ENCODE measurements around the gene TOMM20. TPM values are rescaled to one million over a fixed set of nuclear protein-coding genes. Genes with fewer than 3 reads are reported as not detected.
A peak's percentile ranks its signal among the peaks of the same experiment; 100 is the strongest.
"Not testable (repeated sequence)": the region's sequence is repeated elsewhere in the genome, so short reads cannot be mapped to it uniquely, and the experiment has no call there.

TOMM20 gene
- total RNA-seq, 1 experiment from 2014 or later: 78.0 TPM

DNA sequence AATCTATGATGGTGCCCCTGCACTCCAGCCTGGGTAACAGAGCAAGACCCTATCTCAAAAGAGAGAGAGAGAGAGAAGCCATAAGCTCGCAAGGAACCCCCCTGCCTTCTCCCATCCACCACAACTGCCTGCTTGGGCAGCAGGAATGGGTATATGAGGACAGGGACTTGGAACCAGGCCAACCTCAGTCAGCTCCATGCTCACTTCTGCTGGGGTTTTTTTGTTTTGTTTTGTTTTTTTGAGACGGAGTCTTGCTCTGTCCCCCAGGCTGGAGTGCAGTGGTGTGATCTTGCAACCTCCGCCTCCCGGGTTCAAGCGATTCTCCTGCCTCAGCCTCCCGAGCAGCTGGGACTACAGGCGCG is 36.6 kb downstream of the TOMM20 start:
- not testable (repeated sequence) for H3K4me3 ChIP-seq

GRCh38 chr1:235091319-235092044 is 37.2 kb downstream of the TOMM20 start:
- H3K4me3 ChIP-seq; H3K9me3 ChIP-seq (replicated peaks); H3K36me3 ChIP-seq; DNase-seq (ENCODE audit: low read depth in 1 of 2, low spot score in 2 of 2); H3K27me3 ChIP-seq (replicated peaks): not testable (repeated sequence)
- peaks cover 35% of the 10 kb centered on the region for H3K4me1 ChIP-seq (replicated peaks)
- peak overlapping the region; percentile 70 for H3K27ac ChIP-seq

More for the DNA sequence above, 36.6 kb downstream of the TOMM20 start:
- peaks cover 40% of the 10 kb centered on the region for H3K4me1 ChIP-seq (replicated peaks)
- DNase-seq (ENCODE audit: low read depth in 1 of 2, low spot score in 2 of 2); H3K27me3 ChIP-seq (replicated peaks); H3K36me3 ChIP-seq; H3K27ac ChIP-seq; H3K9me3 ChIP-seq (replicated peaks): not testable (repeated sequence)

GRCh38 chr1:235090406-235091069 is 38.1 kb downstream of the TOMM20 start:
- H3K4me3 ChIP-seq: no peak overlapping the region
- peak; percentile 76 to 77 for DNase-seq (ENCODE audit: low read depth in 1 of 2, low spot score in 2 of 2)
- H3K27me3 ChIP-seq (replicated peaks): no peaks in the 10 kb centered on the region
- H3K36me3 ChIP-seq: no peaks in the 10 kb centered on the region
- H3K27ac ChIP-seq: peak overlapping the region; percentile 70
- H3K4me1 ChIP-seq (replicated peaks): peaks cover 27% of the 10 kb centered on the region
- H3K9me3 ChIP-seq (replicated peaks): no peaks in the 10 kb centered on the region

DNA sequence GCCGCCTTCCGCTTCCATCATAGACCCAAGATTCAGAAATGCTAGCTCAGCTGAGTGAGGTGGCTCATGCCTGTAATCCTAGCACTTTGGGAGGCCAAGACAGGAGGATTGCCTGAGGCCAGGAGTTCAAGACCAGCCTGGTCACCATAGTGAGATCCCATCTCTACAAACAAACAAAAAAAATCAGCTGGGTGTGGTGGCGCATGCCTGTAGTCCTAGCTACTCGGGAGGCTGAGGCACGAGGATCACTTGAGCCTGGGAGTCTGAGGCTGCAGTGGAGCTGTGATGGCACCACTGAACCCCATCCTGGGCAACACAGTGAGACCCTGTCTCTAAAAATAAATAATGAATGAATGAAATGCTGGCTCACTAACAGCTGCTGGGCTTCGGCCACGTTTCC is 39.7 kb downstream of the TOMM20 start:
- no peaks in the 10 kb centered on the region for H3K9me3 ChIP-seq (replicated peaks)
- no peak overlapping the region for H3K4me3 ChIP-seq
- no peak for DNase-seq (ENCODE audit: low read depth in 1 of 2, low spot score in 2 of 2)
- H3K36me3 ChIP-seq: no peaks in the 10 kb centered on the region
- H3K27ac ChIP-seq: no peak overlapping the region
- peaks cover 34% of the 10 kb centered on the region for H3K4me1 ChIP-seq (replicated peaks)
- H3K27me3 ChIP-seq (replicated peaks): no peaks in the 10 kb centered on the region

DNA sequence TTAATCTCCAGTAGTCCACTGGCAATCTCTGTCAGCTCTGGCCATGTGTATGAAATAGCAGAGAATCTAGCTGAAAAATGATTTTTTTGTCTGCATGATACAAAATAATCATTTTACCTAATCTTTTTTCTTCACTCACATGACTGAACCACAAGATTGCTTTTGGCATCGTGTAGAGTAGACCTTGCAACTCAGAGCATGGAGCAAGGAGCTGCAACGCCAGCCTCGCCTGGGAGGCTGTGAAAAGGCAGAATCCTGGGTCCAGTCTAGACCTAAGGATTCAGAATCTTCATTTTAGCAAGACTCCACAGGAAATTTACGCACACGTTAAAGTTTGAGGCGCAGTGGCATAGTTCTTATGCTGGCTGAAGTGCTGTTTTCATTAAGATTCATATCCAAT is 40.2 kb downstream of the TOMM20 start:
- Histone ChIP-seq H3K36me3 (no peaks in the 10 kb centered on the region), H3K27ac (no peak overlapping the region)

GRCh38 chr1:235087906-235088305 is 40.7 kb downstream of the TOMM20 start:
- no peak for DNase-seq (ENCODE audit: low read depth in 1 of 2, low spot score in 2 of 2)
- no peak overlapping the region for H3K4me3 ChIP-seq
- peaks cover 39% of the 10 kb centered on the region for H3K4me1 ChIP-seq (replicated peaks)
- no peaks in the 10 kb centered on the region for H3K27me3 ChIP-seq (replicated peaks)
- H3K36me3 ChIP-seq: no peaks in the 10 kb centered on the region
- H3K27ac ChIP-seq: no peak overlapping the region
- no peaks in the 10 kb centered on the region for H3K9me3 ChIP-seq (replicated peaks)

More for the DNA sequence above, 40.2 kb downstream of the TOMM20 start:
- no peaks in the 10 kb centered on the region for H3K9me3 ChIP-seq (replicated peaks)
- no peaks in the 10 kb centered on the region for H3K27me3 ChIP-seq (replicated peaks)
- H3K4me1 ChIP-seq (replicated peaks): peaks cover 37% of the 10 kb centered on the region
- no peak overlapping the region for H3K4me3 ChIP-seq
- no peak for DNase-seq (ENCODE audit: low read depth in 1 of 2, low spot score in 2 of 2)

DNA sequence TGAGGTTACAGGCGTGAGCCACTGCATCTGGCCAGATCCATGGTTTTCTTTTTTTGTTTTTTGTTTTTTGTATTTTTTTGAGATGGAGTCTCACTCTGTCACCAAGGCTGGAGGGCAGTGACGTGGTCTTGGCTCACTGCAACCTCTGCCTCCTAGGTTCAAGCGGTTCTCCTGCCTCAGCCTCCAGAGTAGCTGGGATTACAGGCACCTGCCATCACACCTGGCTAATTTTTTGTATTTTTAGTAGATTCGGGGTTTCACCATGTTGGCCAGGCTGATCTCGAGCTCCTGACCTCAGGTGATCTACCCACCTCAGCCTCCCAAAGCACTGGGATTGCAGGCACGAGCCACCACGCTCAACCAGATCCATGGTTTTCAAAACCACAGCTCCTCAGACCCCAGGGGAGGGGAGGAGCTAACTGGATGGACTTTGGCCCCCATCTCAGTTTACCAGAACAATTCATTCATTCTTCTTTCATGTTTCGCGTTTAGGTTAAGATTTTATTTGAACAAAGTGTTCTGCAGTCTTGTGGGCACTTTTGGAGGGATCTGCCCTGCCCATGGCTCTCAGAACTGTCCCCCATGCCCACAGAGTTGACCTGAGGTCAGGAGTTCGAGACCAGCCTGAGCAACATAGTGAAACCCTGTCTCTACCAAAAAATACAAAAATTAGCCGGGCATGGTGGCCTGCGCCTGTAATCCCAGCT is 43.1 kb downstream of the TOMM20 start:
- not testable (repeated sequence) for H3K27me3 ChIP-seq (replicated peaks); H3K27ac ChIP-seq; H3K4me3 ChIP-seq; DNase-seq (ENCODE audit: low read depth in 1 of 2, low spot score in 2 of 2); H3K9me3 ChIP-seq (replicated peaks); H3K36me3 ChIP-seq
- peaks cover 36% of the 10 kb centered on the region for H3K4me1 ChIP-seq (replicated peaks)

GRCh38 chr1:235080788-235081187 is 47.8 kb downstream of the TOMM20 start:
- DNase-seq (ENCODE audit: low read depth in 1 of 2, low spot score in 2 of 2): not testable (repeated sequence)

DNA sequence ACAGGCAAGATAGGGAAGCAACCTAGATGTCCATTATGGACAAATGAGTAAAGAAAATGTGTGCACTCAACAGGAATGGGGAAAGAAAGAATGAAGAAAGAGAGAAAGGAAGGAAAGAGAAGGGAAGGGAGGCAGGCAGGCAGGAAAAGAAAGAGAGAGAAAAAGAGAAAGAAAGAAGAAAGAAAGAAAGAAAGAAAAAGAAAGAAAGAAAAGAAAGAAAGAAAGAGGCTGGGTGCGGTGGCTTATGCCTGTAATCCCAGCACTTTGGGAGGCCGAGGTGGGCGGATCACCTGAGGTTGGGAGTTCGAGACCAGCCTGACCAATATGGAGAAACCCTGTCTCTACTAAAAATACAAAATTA is 48.4 kb downstream of the TOMM20 start:
- not testable (repeated sequence) for H3K36me3 ChIP-seq; DNase-seq (ENCODE audit: low read depth in 1 of 2, low spot score in 2 of 2); H3K27me3 ChIP-seq (replicated peaks); H3K27ac ChIP-seq; H3K9me3 ChIP-seq (replicated peaks); H3K4me3 ChIP-seq
- H3K4me1 ChIP-seq (replicated peaks): peaks cover 38% of the 10 kb centered on the region

More at GRCh38 chr1:235080788-235081187, 47.8 kb downstream of the TOMM20 start:
- H3K27ac ChIP-seq; H3K4me3 ChIP-seq; H3K9me3 ChIP-seq (replicated peaks); H3K27me3 ChIP-seq (replicated peaks); H3K36me3 ChIP-seq: not testable (repeated sequence)
- peaks cover 33% of the 10 kb centered on the region for H3K4me1 ChIP-seq (replicated peaks)

- no peak overlapping the region for H3K4me3 ChIP-seq
- H3K27ac ChIP-seq: no peak overlapping the region
- DNase-seq (ENCODE audit: low read depth in 1 of 2, low spot score in 2 of 2): no peak
- peaks cover 40% of the 10 kb centered on the region for H3K4me1 ChIP-seq (replicated peaks)
- no peaks in the 10 kb centered on the region for H3K27me3 ChIP-seq (replicated peaks)
- 0 out of 2 replicates have a peak, but pooled peaks cover 4% of the 10 kb centered on the region for H3K9me3 ChIP-seq (replicated peaks)
- H3K36me3 ChIP-seq: no peaks in the 10 kb centered on the region
Observed at GRCh38 chr1:235079443-235080296, 49.0 kb downstream of the TOMM20 start.

- DNase-seq (ENCODE audit: low read depth in 1 of 2, low spot score in 2 of 2): no peak
- Histone ChIP-seq H3K27ac (no peak overlapping the region), H3K27me3 (replicated peaks) (no peaks in the 10 kb centered on the region), H3K4me3 (no peak overlapping the region), H3K4me1 (replicated peaks) (peaks cover 42% of the 10 kb centered on the region), H3K36me3 (no peaks in the 10 kb centered on the region), H3K9me3 (replicated peaks) (0 out of 2 replicates have a peak, but pooled peaks cover 4% of the 10 kb centered on the region)
Observed at GRCh38 chr1:235078480-235079381, 49.9 kb downstream of the TOMM20 start.

- Histone ChIP-seq H3K27ac (no peak overlapping the region), H3K4me1 (replicated peaks) (peaks cover 40% of the 10 kb centered on the region), H3K36me3 (no peaks in the 10 kb centered on the region), H3K27me3 (replicated peaks) (no peaks in the 10 kb centered on the region), H3K9me3 (replicated peaks) (0 out of 2 replicates have a peak, but pooled peaks cover 4% of the 10 kb centered on the region), H3K4me3 (no peak overlapping the region)
- DNase-seq (ENCODE audit: low read depth in 1 of 2, low spot score in 2 of 2): no peak
Observed at GRCh38 chr1:235077571-235078479, 50.8 kb downstream of the TOMM20 start.
